HG03139 (cell line): ENCODE results near the gene CBS.
"Not testable (repeated sequence)": the region's sequence is repeated elsewhere in the genome, so short reads cannot be mapped to it uniquely, and the experiment has no call there.

Source experiments
- ATAC-seq: cut with Tn5 transposase; IDR thresholded peaks from one replicate; pipeline ENCODE4 v1.9.1; 2021; ENCODE audit not compliant: unreplicated experiment

CBS gene

GRCh38 chr21:43027846-43028731, 47.5 kb downstream of the CBS start:
- no peak for ATAC-seq

GRCh38 chr21:43025636-43026180, 49.9 kb downstream of the CBS start:
- no peak for ATAC-seq

- no peak for ATAC-seq
These were observed 51.0 kb downstream of the CBS start for GRCh38 chr21:43024439-43025136.

- ATAC-seq = no peak
These were observed 52.5 kb downstream of the CBS start for GRCh38 chr21:43023175-43023574.

GRCh38 chr21:43021756-43022600, 53.7 kb downstream of the CBS start:
- ATAC-seq = no peak

GRCh38 chr21:43021191-43021590, 54.4 kb downstream of the CBS start:
- ATAC-seq = no peak

- ATAC-seq = no peak
These were observed 54.9 kb downstream of the CBS start for GRCh38 chr21:43020771-43021170.

GRCh38 chr21:43020177-43020576, 55.5 kb downstream of the CBS start:
- no peak for ATAC-seq

GRCh38 chr21:43018519-43018918, 57.1 kb downstream of the CBS start:
- ATAC-seq = no peak

- no peak for ATAC-seq
These were observed 58.9 kb downstream of the CBS start for GRCh38 chr21:43016728-43017127.

- no peak for ATAC-seq
These were observed 59.6 kb downstream of the CBS start for GRCh38 chr21:43015906-43016540.

GRCh38 chr21:43012596-43012995, 63.0 kb downstream of the CBS start:
- ATAC-seq = no peak

GRCh38 chr21:43006874-43007208, 68.8 kb downstream of the CBS start:
- ATAC-seq = no peak

- not testable (repeated sequence) for ATAC-seq
These were observed 69.4 kb downstream of the CBS start for GRCh38 chr21:43006051-43006873.

GRCh38 chr21:43005635-43006034, 70.0 kb downstream of the CBS start:
- no peak for ATAC-seq

GRCh38 chr21:43004926-43005325, 70.7 kb downstream of the CBS start:
- ATAC-seq = no peak
